Neuronal stem cell (in vitro differentiated cells): ENCODE measurements around the gene TSEN15. TPM values are rescaled to one million over a fixed set of nuclear protein-coding genes. Genes with fewer than 3 reads are reported as not detected.

Experiments used
- DNase-seq: peaks from one replicate; pipeline ENCODE4 v3.0.0-alpha.2; 2013; ENCODE audit warnings: low spot score
- H2AFZ ChIP-seq: one replicate; pipeline ENCODE4 v1.6.1; 2013; ENCODE audit warnings: mild to moderate bottlenecking, low read length, inconsistent platforms
- H2AK5ac ChIP-seq: 2 replicates; pipeline ENCODE4 v1.6.1; 2013; ENCODE audit warnings: low read depth, mild to moderate bottlenecking, inconsistent platforms, low read length, moderate library complexity, mixed read lengths
- H2BK120ac ChIP-seq: 2 replicates; pipeline ENCODE4 v1.6.1; 2013; ENCODE audit warnings: low read depth, mild to moderate bottlenecking, inconsistent platforms, low read length, moderate library complexity, mixed read lengths
- H2BK12ac ChIP-seq: one replicate; pipeline ENCODE4 v1.6.1; 2013; ENCODE audit warnings: low read length, inconsistent platforms
- H2BK15ac ChIP-seq: 2 replicates; pipeline ENCODE4 v1.6.1; 2013; ENCODE audit warnings: mild to moderate bottlenecking, low read length, inconsistent platforms, mixed read lengths
- H2BK5ac ChIP-seq: one replicate; pipeline ENCODE4 v1.6.1; 2013; ENCODE audit warnings: inconsistent platforms, mild to moderate bottlenecking, low read length, moderate library complexity
- H3K14ac ChIP-seq: one replicate; pipeline ENCODE4 v1.6.1; 2013; ENCODE audit warnings: low read length, inconsistent platforms
- H3K18ac ChIP-seq: 2 replicates; pipeline ENCODE4 v1.6.1; 2013; ENCODE audit warnings: low read length, inconsistent platforms
- H3K23ac ChIP-seq: 2 replicates; pipeline ENCODE4 v1.6.1; 2013; ENCODE audit warnings: low read depth, mild to moderate bottlenecking, mixed read lengths, low read length, inconsistent platforms; ENCODE audit not compliant: poor library complexity
- H3K27ac ChIP-seq: replicated peaks from 3 replicates; pipeline ENCODE4 v1.5.1; 2013; ENCODE audit warnings: low read length, inconsistent platforms
- H3K27me3 ChIP-seq, 3 experiments: 2 replicates each; pipeline ENCODE4 v1.6.1; 2013; ENCODE audit warnings: low read length in 3 of 3, mild to moderate bottlenecking in 2 of 3, inconsistent platforms in 1 of 3, low read depth in 1 of 3, mixed read lengths in 1 of 3, moderate library complexity in 1 of 3; ENCODE audit not compliant: control insufficient read depth in 3 of 3, insufficient read depth in 3 of 3
- H3K36me3 ChIP-seq, 2 donors: replicated peaks in 1 of 2; 2 replicates each; pipeline ENCODE4 v1.6.1; 2013; ENCODE audit warnings: low read length in 2 of 2; ENCODE audit not compliant: control insufficient read depth in 2 of 2, insufficient read depth in 2 of 2
- H3K4ac ChIP-seq: 2 replicates; pipeline ENCODE4 v1.6.1; 2013; ENCODE audit warnings: inconsistent platforms, mild to moderate bottlenecking, low read length, moderate library complexity
- H3K4me1 ChIP-seq, 2 donors: 1 replicate in 1 of 2; 2 replicates in 1 of 2; pipeline ENCODE4 v1.6.1; 2013; ENCODE audit warnings: low read length in 2 of 2, low read depth in 1 of 2; ENCODE audit not compliant: control insufficient read depth in 2 of 2, insufficient read depth in 1 of 2
- H3K4me2 ChIP-seq: one replicate; pipeline ENCODE4 v1.6.1; 2013; ENCODE audit warnings: mild to moderate bottlenecking, low read length, inconsistent platforms; ENCODE audit not compliant: insufficient read depth, poor library complexity, severe bottlenecking
- H3K4me3 ChIP-seq, 2 donors: 2 replicates each; pipeline ENCODE4 v1.5.1; 2013; ENCODE audit warnings: low read length in 2 of 2, mild to moderate bottlenecking in 2 of 2, inconsistent platforms in 1 of 2, moderate library complexity in 1 of 2
- H3K79me1 ChIP-seq: one replicate; pipeline ENCODE4 v1.6.1; 2013; ENCODE audit warnings: low read depth, mild to moderate bottlenecking, inconsistent platforms, low read length, moderate library complexity
- H3K9ac ChIP-seq: one replicate; pipeline ENCODE4 v1.6.1; 2013; ENCODE audit warnings: mild to moderate bottlenecking, low read depth, low read length, inconsistent platforms; ENCODE audit not compliant: poor library complexity
- H3K9me3 ChIP-seq, 2 donors: replicated peaks in 1 of 2; 2 replicates each; pipeline versions ENCODE3 to v1.6.1; 2013; ENCODE audit warnings: low read length in 2 of 2, mild to moderate bottlenecking in 2 of 2, inconsistent platforms in 1 of 2, low read depth in 1 of 2, mixed read lengths in 1 of 2, moderate library complexity in 1 of 2; ENCODE audit not compliant: control insufficient read depth in 2 of 2, insufficient read depth in 1 of 2
- H4K8ac ChIP-seq: one replicate; pipeline ENCODE4 v1.6.1; 2013; ENCODE audit warnings: low read depth, mild to moderate bottlenecking, inconsistent platforms, low read length, moderate library complexity
- H4K91ac ChIP-seq: one replicate; pipeline ENCODE4 v1.6.1; 2013; ENCODE audit warnings: low read length, low read depth, mild to moderate bottlenecking, inconsistent platforms; ENCODE audit not compliant: poor library complexity
- WGBS, 2 donors: extraction: QIAGEN DNeasy Blood & Tissue Kit; methylation state at CpG; one replicate each; pipeline ENCODE4 v1.1.7; 2013; ENCODE audit warnings: missing lambda C conversion rate in 2 of 2, mixed read lengths in 1 of 2; ENCODE audit not compliant: insufficient read length in 2 of 2, insufficient replicate concordance in 1 of 2; ENCODE audit errors: extremely low coverage in 2 of 2; 5-methylcytosine and 5-hydroxymethylcytosine counted together
- polyA plus RNA-seq, 2 experiments: library from polyadenylated mRNA; stranded (reverse); fragments of 200-250 nt; gene quantifications; one replicate each; pipeline ENCODE4 v1.2.3, GENCODE V29; 2013

Gene TSEN15
- polyA plus RNA-seq (2013, experiment 1 of 2) = 58.2 TPM
- 60.1 TPM for polyA plus RNA-seq (2013, experiment 2 of 2)

- WGBS, 2 donors = no CpG with 5 or more reads among the region's 54 CpGs
- H3K4me1 ChIP-seq = peaks cover 2 to 6% of the 10 kb centered on the region in 2 donors
- H3K4me2 ChIP-seq = peak within 1 kb of the TSS; percentile 77
Observed at GRCh38 chr1:184051485-184052193, at the start of gene TSEN15. TSS of gene TSEN15 (plus strand) at chr1:184051730. CDS start at chr1:184051756, 26 bp downstream.

GRCh38 chr1:184002071-184002470 lies 49.5 kb upstream of the TSEN15 start:
- no peak overlapping the region for H2BK15ac ChIP-seq
- H3K4me2 ChIP-seq = no peak overlapping the region
- no peak overlapping the region for H3K4me3 ChIP-seq
- no peaks in the 10 kb centered on the region for H3K27me3 ChIP-seq
- no peak overlapping the region for H3K9ac ChIP-seq
- no peak overlapping the region for H3K14ac ChIP-seq
- no peak overlapping the region for H3K23ac ChIP-seq
- H2AFZ ChIP-seq = peak overlapping the region; percentile 75
- peak overlapping the region; percentile 76 for H3K18ac ChIP-seq
- H2BK5ac ChIP-seq = no peak overlapping the region
- peaks cover 7 to 10% of the 10 kb centered on the region in 2 donors for H3K4me1 ChIP-seq
- H2AK5ac ChIP-seq = no peak overlapping the region
- H4K91ac ChIP-seq = no peak overlapping the region
- no peak for DNase-seq
- H4K8ac ChIP-seq = no peak overlapping the region
- no peaks in the 10 kb centered on the region for H3K79me1 ChIP-seq
- WGBS, 2 donors = no CpG with 5 or more reads among the region's 2 CpGs
- H3K36me3 ChIP-seq = no peaks in the 10 kb centered on the region
- peaks cover 0 to 12% of the 10 kb centered on the region in 2 donors for H3K9me3 ChIP-seq
- H2BK120ac ChIP-seq = no peak overlapping the region
- H3K27ac ChIP-seq = peak overlapping the region; percentile 91
- no peak overlapping the region for H3K4ac ChIP-seq
- H2BK12ac ChIP-seq = no peak overlapping the region

More at GRCh38 chr1:184051485-184052193, at the start of gene TSEN15:
- no peak within 1 kb of the TSS for H3K14ac ChIP-seq
- peaks cover 5 to 27% of the 10 kb centered on the region in 2 donors for H3K36me3 ChIP-seq
- H2AFZ ChIP-seq = peak within 1 kb of the TSS; percentile 94
- peak within 1 kb of the TSS; percentile 52 for H2BK120ac ChIP-seq
- H4K91ac ChIP-seq = peak within 1 kb of the TSS; percentile 96
- peak within 1 kb of the TSS; percentile 57 for H3K4ac ChIP-seq
- H3K79me1 ChIP-seq = no peaks in the 10 kb centered on the region
- H2BK15ac ChIP-seq = peak within 1 kb of the TSS; percentile 97
- no peak for DNase-seq
- H3K18ac ChIP-seq = peak within 1 kb of the TSS; percentile 99
- peak within 1 kb of the TSS; percentile 71 to 86 for H3K4me3 ChIP-seq
- peak within 1 kb of the TSS; percentile 87 for H3K9ac ChIP-seq
- peak within 1 kb of the TSS; percentile 75 for H3K23ac ChIP-seq
- H3K9me3 ChIP-seq = peaks cover 0 to 15% of the 10 kb centered on the region in 2 donors
- no peaks in the 10 kb centered on the region for H3K27me3 ChIP-seq
- H2BK5ac ChIP-seq = peak within 1 kb of the TSS; percentile 97
- H4K8ac ChIP-seq = peak within 1 kb of the TSS; percentile 89
- peak within 1 kb of the TSS; percentile 97 for H3K27ac ChIP-seq
- peak within 1 kb of the TSS; percentile 42 for H2BK12ac ChIP-seq
- no peak within 1 kb of the TSS for H2AK5ac ChIP-seq

DNA sequence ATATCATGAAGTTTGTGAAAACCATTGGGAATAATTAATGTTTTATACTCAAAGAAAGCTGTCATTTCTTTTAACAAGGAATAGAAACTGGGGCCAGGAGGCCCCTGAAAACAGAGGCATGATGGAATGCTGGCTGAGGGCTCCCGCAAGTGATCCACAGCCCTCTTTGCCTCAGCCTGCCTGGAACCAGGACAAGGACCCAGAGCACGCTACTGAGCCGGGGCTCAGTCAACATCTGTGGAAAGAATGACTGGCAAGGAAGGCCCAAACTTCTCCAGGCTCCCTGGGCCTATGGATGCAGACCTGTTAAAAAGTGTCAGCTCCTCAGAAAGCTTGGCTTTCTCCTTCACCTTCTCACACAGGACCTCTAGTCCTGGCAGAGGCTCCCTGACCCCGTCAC lies 46.6 kb upstream of the TSEN15 start:
- Histone ChIP-seq H3K27me3 (no peaks in the 10 kb centered on the region), H2BK15ac (no peak overlapping the region), H3K18ac (no peak overlapping the region), H2BK12ac (no peak overlapping the region), H3K4me3 (no peak overlapping the region), H2AFZ (no peak overlapping the region), H3K36me3 (no peaks in the 10 kb centered on the region), H3K4me1 (peaks cover 7 to 10% of the 10 kb centered on the region in 2 donors), H2AK5ac (no peak overlapping the region), H3K14ac (no peak overlapping the region), H2BK120ac (no peak overlapping the region), H2BK5ac (no peak overlapping the region), H3K23ac (no peak overlapping the region), H4K91ac (no peak overlapping the region), H3K27ac (no peak overlapping the region), H3K4ac (no peak overlapping the region), H3K9me3 (peaks cover 0 to 12% of the 10 kb centered on the region in 2 donors), H3K4me2 (no peak overlapping the region), H3K9ac (no peak overlapping the region), H4K8ac (no peak overlapping the region), H3K79me1 (no peaks in the 10 kb centered on the region)
- no peak for DNase-seq
- no CpG with 5 or more reads among the region's 4 CpGs for WGBS, 2 donors

GRCh38 chr1:184005506-184005905 lies 46.0 kb upstream of the TSEN15 start:
- no peak overlapping the region for H3K27ac ChIP-seq
- peaks cover 0 to 12% of the 10 kb centered on the region in 2 donors for H3K9me3 ChIP-seq
- H3K79me1 ChIP-seq = no peaks in the 10 kb centered on the region
- no peak overlapping the region for H2AFZ ChIP-seq
- no peak overlapping the region for H2BK120ac ChIP-seq
- H2BK12ac ChIP-seq = peak overlapping the region; percentile 63
- H4K91ac ChIP-seq = no peak overlapping the region
- no peak for DNase-seq
- peak overlapping the region; percentile 7 for H2BK15ac ChIP-seq
- peaks cover 7 to 10% of the 10 kb centered on the region in 2 donors for H3K4me1 ChIP-seq
- H3K4ac ChIP-seq = peak overlapping the region; percentile 26
- H2BK5ac ChIP-seq = no peak overlapping the region
- no peaks in the 10 kb centered on the region for H3K36me3 ChIP-seq
- no CpG with 5 or more reads among the region's 4 CpGs for WGBS, 2 donors
- peak overlapping the region; percentile 86 for H3K18ac ChIP-seq
- no peak overlapping the region for H3K4me2 ChIP-seq
- H3K9ac ChIP-seq = no peak overlapping the region
- H4K8ac ChIP-seq = no peak overlapping the region
- no peak overlapping the region for H2AK5ac ChIP-seq
- H3K14ac ChIP-seq = no peak overlapping the region
- no peaks in the 10 kb centered on the region for H3K27me3 ChIP-seq
- no peak overlapping the region for H3K4me3 ChIP-seq
- no peak overlapping the region for H3K23ac ChIP-seq
